IMR-90 (cell line): ENCODE data around the gene TMEM132A. TPM values are rescaled to one million over a fixed set of nuclear protein-coding genes. Genes with fewer than 3 reads are reported as not detected.

Experiments
- ATAC-seq: fragments of 200-7000 bp; cut with Tn5 transposase; 2 replicates; pipeline ENCODE4 v1.9.1; 2020; ENCODE audit warnings: low read depth, mild to moderate bottlenecking, moderate library complexity
- BruUV-seq: library from RNA; stranded (reverse); fragments of 400-500 nt; replicated peaks from 2 replicates; lab custom pipeline; 2021; lab: Mats Ljungman, UMichigan
- CTCF ChIA-PET: fragments of 300-600 bp; formaldehyde crosslinking; extraction: SDS; loops from one replicate; lab custom pipeline; 2021; ENCODE audit warnings: antibody characterized with exemption; lab: Yijun Ruan, JAX
- POLR2A ChIA-PET: fragments of 300-600 bp; sonication (Branson Sonifier 250); formaldehyde crosslinking; loops from one replicate; lab custom pipeline; 2022; ENCODE audit warnings: antibody characterized with exemption; ENCODE audit not compliant: unreplicated experiment; lab: Charles Lee
- DNase-seq: peaks from one replicate; pipeline ENCODE4 v3.0.0; 2013
- H2AFZ ChIP-seq: replicated peaks from 2 replicates; pipeline ENCODE3; 2013; ENCODE audit warnings: low read length, mild to moderate bottlenecking; ENCODE audit not compliant: poor library complexity
- H2AK5ac ChIP-seq: 2 replicates; pipeline ENCODE4 v1.6.1; 2013; ENCODE audit warnings: low read depth, low read length, inconsistent platforms
- H2AK9ac ChIP-seq: replicated peaks from 2 replicates; pipeline ENCODE3; 2013; ENCODE audit warnings: mild to moderate bottlenecking, low read depth, low read length, moderate library complexity; ENCODE audit not compliant: poor library complexity
- H2BK120ac ChIP-seq: 2 replicates; pipeline ENCODE4 v1.6.1; 2013; ENCODE audit warnings: low read depth, low read length, inconsistent platforms
- H2BK15ac ChIP-seq: 3 replicates; pipeline ENCODE4 v1.6.1; 2013; ENCODE audit warnings: low read depth, low read length, inconsistent platforms
- H2BK20ac ChIP-seq: 2 replicates; pipeline ENCODE4 v1.6.1; 2013; ENCODE audit warnings: low read depth, mild to moderate bottlenecking, inconsistent platforms, low read length, moderate library complexity
- H2BK5ac ChIP-seq: 2 replicates; pipeline ENCODE4 v1.6.1; 2013; ENCODE audit warnings: mild to moderate bottlenecking, low read depth, low read length, inconsistent platforms; ENCODE audit not compliant: poor library complexity, severe bottlenecking
- H3K14ac ChIP-seq: replicated peaks from 2 replicates; pipeline ENCODE4 v1.6.1; 2013; ENCODE audit warnings: low read depth, low read length, inconsistent platforms
- H3K18ac ChIP-seq: 2 replicates; pipeline ENCODE4 v1.6.1; 2013; ENCODE audit warnings: low read depth, low read length, control low read depth
- H3K23ac ChIP-seq: 2 replicates; pipeline ENCODE4 v1.6.1; 2013; ENCODE audit warnings: low read depth, low read length, inconsistent platforms
- H3K27ac ChIP-seq: 2 replicates; pipeline ENCODE4 v1.5.1; 2013; ENCODE audit warnings: mild to moderate bottlenecking, control low read depth, low read length; ENCODE audit not compliant: insufficient read depth
- H3K27me3 ChIP-seq: 2 replicates; pipeline ENCODE4 v1.6.1; 2013; ENCODE audit warnings: low read length; ENCODE audit not compliant: control insufficient read depth, insufficient read depth
- H3K36me3 ChIP-seq: 2 replicates; pipeline ENCODE4 v1.6.1; 2013; ENCODE audit warnings: low read length, mixed read lengths; ENCODE audit not compliant: control insufficient read depth, insufficient read depth
- H3K4ac ChIP-seq: 2 replicates; pipeline ENCODE4 v1.6.1; 2013; ENCODE audit warnings: low read depth, low read length, inconsistent platforms
- H3K4me1 ChIP-seq: 2 replicates; pipeline ENCODE4 v1.6.1; 2013; ENCODE audit warnings: low read length, mixed read lengths; ENCODE audit not compliant: control insufficient read depth, insufficient read depth
- H3K4me2 ChIP-seq: 2 replicates; pipeline ENCODE4 v1.6.1; 2013; ENCODE audit warnings: low read depth, mild to moderate bottlenecking, control low read depth, low read length, moderate library complexity
- H3K4me3 ChIP-seq: 2 replicates; pipeline ENCODE4 v1.5.1; 2013; ENCODE audit warnings: low read depth, mild to moderate bottlenecking, control low read depth, low read length, moderate library complexity; ENCODE audit not compliant: insufficient read depth
- H3K56ac ChIP-seq: 2 replicates; pipeline ENCODE4 v1.6.1; 2013; ENCODE audit warnings: low read length, inconsistent platforms; ENCODE audit not compliant: insufficient read depth; ENCODE audit errors: extremely low read depth
- H3K79me1 ChIP-seq, 2 experiments: 2 replicates each; pipeline ENCODE4 v1.6.1; 2013; ENCODE audit warnings: low read length in 2 of 2, inconsistent platforms in 1 of 2, low read depth in 1 of 2
- H3K9ac ChIP-seq: 2 replicates; pipeline ENCODE4 v1.6.1; 2013; ENCODE audit warnings: low read depth, low read length, control low read depth
- H3K9me1 ChIP-seq: 2 replicates; pipeline ENCODE4 v1.6.1; 2013; ENCODE audit warnings: low read length, inconsistent platforms; ENCODE audit not compliant: insufficient read depth
- H3K9me3 ChIP-seq: 2 replicates; pipeline ENCODE4 v1.6.1; 2013; ENCODE audit warnings: low read length; ENCODE audit not compliant: control insufficient read depth, insufficient read depth
- H4K20me1 ChIP-seq: 2 replicates; pipeline ENCODE4 v1.6.1; 2013; ENCODE audit warnings: low read length, inconsistent platforms; ENCODE audit not compliant: insufficient read depth
- H4K5ac ChIP-seq: 2 replicates; pipeline ENCODE4 v1.6.1; 2013; ENCODE audit warnings: mild to moderate bottlenecking, low read depth, low read length, control low read depth
- H4K8ac ChIP-seq, 2 experiments: 2 replicates each; pipeline ENCODE4 v1.6.1; 2013; ENCODE audit warnings: low read depth in 2 of 2, low read length in 2 of 2, control low read depth in 1 of 2, inconsistent platforms in 1 of 2
- H4K91ac ChIP-seq: 2 replicates; pipeline ENCODE4 v1.6.1; 2013; ENCODE audit warnings: low read depth, low read length, inconsistent platforms; ENCODE audit not compliant: insufficient read depth
- CEBPB ChIP-seq: IDR thresholded peaks from 2 replicates; pipeline ENCODE4 v1.6.1; 2012; ENCODE audit warnings: low read depth, low read length, improper control_type of control experiment
- CHD1 ChIP-seq: IDR thresholded peaks from 2 replicates; pipeline ENCODE4 v1.6.1; 2012; ENCODE audit warnings: low read depth, low read length, improper control_type of control experiment
- FOS ChIP-seq: fragments of 150-350 bp; IDR thresholded peaks from 2 replicates; pipeline ENCODE4 v1.6.1; 2016; ENCODE audit warnings: low read depth, low read length
- MAZ ChIP-seq: IDR thresholded peaks from 2 replicates; pipeline ENCODE4 v1.6.1; 2012; ENCODE audit warnings: low read depth, mild to moderate bottlenecking, low read length, improper control_type of control experiment, moderate library complexity, borderline replicate concordance
- MXI1 ChIP-seq: IDR thresholded peaks from 2 replicates; pipeline ENCODE4 v1.6.1; 2012; ENCODE audit warnings: low read depth, mild to moderate bottlenecking, low read length, moderate library complexity, borderline replicate concordance
- NFE2L2 ChIP-seq: fragments of 150-350 bp; IDR thresholded peaks from 2 replicates; pipeline ENCODE4 v1.6.1; 2016; ENCODE audit warnings: low read depth, mild to moderate bottlenecking, low read length
- POLR2A ChIP-seq: IDR thresholded peaks from 2 replicates; pipeline ENCODE4 v1.6.1; 2012; ENCODE audit warnings: mild to moderate bottlenecking, low read depth, low read length
- RAD21 ChIP-seq: IDR thresholded peaks from 2 replicates; pipeline ENCODE4 v1.6.1; 2012; ENCODE audit warnings: low read length, improper control_type of control experiment
- RCOR1 ChIP-seq: IDR thresholded peaks from 2 replicates; pipeline ENCODE4 v1.6.1; 2012; ENCODE audit warnings: mild to moderate bottlenecking, low read length, improper control_type of control experiment; ENCODE audit not compliant: insufficient replicate concordance
- RFX5 ChIP-seq: IDR thresholded peaks from 2 replicates; pipeline ENCODE4 v1.8.0; 2012; ENCODE audit warnings: low read depth, mild to moderate bottlenecking, low read length, moderate library complexity
- SMC3 ChIP-seq: fragments of 150-350 bp; IDR thresholded peaks from 2 replicates; pipeline ENCODE4 v1.6.1; 2016; ENCODE audit warnings: low read depth, mild to moderate bottlenecking, antibody characterized with exemption, low read length, moderate library complexity
- USF2 ChIP-seq: fragments of 150-350 bp; IDR thresholded peaks from 2 replicates; pipeline ENCODE4 v1.6.1; 2017; ENCODE audit warnings: mild to moderate bottlenecking, antibody characterized with exemption, low read length, low read depth
- WGBS, 2 experiments: methylation state at CpG; one replicate each; pipeline versions ENCODE4 v1.1.5 to v1.1.7; 2013; ENCODE audit warnings: missing lambda C conversion rate in 2 of 2; ENCODE audit not compliant: insufficient read length in 1 of 2; ENCODE audit errors: extremely low coverage in 2 of 2; 5-methylcytosine and 5-hydroxymethylcytosine counted together
- dilution Hi-C: fragments of 300-500 bp; cut with HindIII; formaldehyde crosslinking; loops from one replicate; pipeline ENCODE4 v1.14.3; 2018; ENCODE audit warnings: low sequenced_read_pairs; ENCODE audit not compliant: unreplicated experiment
- in situ Hi-C: fragments of 300-500 bp; cut with MboI; formaldehyde crosslinking; loops from 3 replicates; pipeline ENCODE4 v1.14.3; 2019; ENCODE audit warnings: low sequenced_read_pairs, inconsistent platforms, mixed read lengths
- intact Hi-C: fragments of 100-400 bp; cut with micrococcal nuclease; formaldehyde crosslinking; loops from 2 replicates; pipeline ENCODE4 v1.10.0; 2022
- polyA plus RNA-seq, 3 experiments: library from polyadenylated mRNA; depleted of rRNA; stranded (reverse); fragments of >200 nt; gene quantifications; 2 replicates each; pipeline ENCODE4 v1.2.3, GENCODE V29; 2012; ENCODE audit warnings: low replicate concordance in 1 of 3
- total RNA-seq: library from RNA; depleted of rRNA; stranded (reverse); fragments of >200 nt; gene quantifications from 2 replicates; pipeline ENCODE4 v1.2.3, GENCODE V29; 2012
- TF ChIP-seq, protein P1 (sequence below): fragments of 150-350 bp; IDR thresholded peaks from 2 replicates; pipeline ENCODE4 v1.6.1; 2016; ENCODE audit warnings: low read depth, mild to moderate bottlenecking, low read length, moderate library complexity, borderline replicate concordance

Gene TMEM132A
- total and polyA plus RNA-seq, 2 of the 4 experiments (the other 2 are of a cell fraction), result 7.7 to 64.2 TPM

DNA sequence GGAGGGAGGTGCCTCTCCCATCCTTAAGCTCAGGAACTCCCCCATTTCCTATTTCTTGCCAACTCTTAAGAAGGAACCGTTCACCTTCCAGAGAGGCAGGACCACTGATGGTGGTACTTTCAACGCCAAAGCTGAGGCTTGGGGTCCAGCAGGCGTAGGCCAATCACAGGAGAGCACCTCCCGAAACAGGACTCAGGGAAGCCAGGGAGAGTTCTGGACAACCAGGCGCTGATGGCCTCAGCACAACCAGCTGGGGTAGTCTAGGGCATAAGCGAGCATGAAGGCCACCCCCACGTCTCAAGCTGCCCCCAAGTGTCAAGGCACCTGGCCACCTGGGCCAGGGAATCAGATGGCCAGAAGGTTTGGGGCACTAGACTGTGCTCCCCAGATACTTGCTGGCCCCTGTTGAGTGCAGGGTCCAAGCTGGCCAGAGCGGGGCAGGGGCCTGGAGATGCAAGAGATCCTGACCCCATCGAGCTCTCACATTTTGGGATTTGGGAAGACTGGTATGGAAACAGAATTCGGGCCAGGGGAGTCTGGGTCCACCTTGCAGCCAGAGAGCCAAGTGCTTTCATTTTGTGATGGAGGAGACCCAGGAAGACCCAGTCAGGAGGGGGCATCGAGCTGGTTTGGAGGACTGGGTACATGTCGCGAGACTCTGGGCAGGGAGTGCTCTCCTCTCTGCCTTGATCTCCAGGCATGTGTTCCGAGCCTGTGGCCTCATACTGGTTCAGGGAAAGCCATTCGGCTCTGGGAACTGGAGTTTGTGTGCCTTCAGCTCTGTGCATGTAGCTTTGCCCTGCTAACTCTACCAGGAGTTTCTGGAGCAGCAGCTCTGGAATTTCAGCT lies 48.1 kb downstream of the TMEM132A start:
- BruUV-seq, result no TSS peak
- H2BK5ac ChIP-seq, result no peak overlapping the region
- H4K8ac ChIP-seq, result no peak overlapping the region
- H3K23ac ChIP-seq, result no peak overlapping the region
- no peaks in the 10 kb centered on the region for H3K9me3 ChIP-seq
- ATAC-seq (no peak), DNase-seq (no peak)
- H2BK20ac ChIP-seq, result no peak overlapping the region
- no peak overlapping the region for H3K27ac ChIP-seq
- no peak overlapping the region for H2AK9ac ChIP-seq
- no peak overlapping the region for H3K4ac ChIP-seq
- peaks cover 37% of the 10 kb centered on the region for H3K27me3 ChIP-seq
- dilution Hi-C loops, result no loop called here
- no peaks in the 10 kb centered on the region for H3K79me1 ChIP-seq
- H3K56ac ChIP-seq, result no peak overlapping the region
- in situ Hi-C loops, result no loop called here
- ChIA-PET CTCF (no interaction called here), POLR2A (no interaction called here)
- no peak overlapping the region for H3K14ac ChIP-seq
- H3K36me3 ChIP-seq, result no peaks in the 10 kb centered on the region
- H2AK5ac ChIP-seq, result no peak overlapping the region
- no peak overlapping the region for H4K5ac ChIP-seq
- no peaks in the 10 kb centered on the region; the same call in 1 of the 2 replicates for H3K4me1 ChIP-seq
- WGBS, 2 experiments, result 56% methylated on average over 8 of the region's 15 CpGs; no CpG with 5 or more reads in 1 of the 2 experiments
- H2BK120ac ChIP-seq, result no peak overlapping the region
- no peak overlapping the region for H3K4me2 ChIP-seq
- H2BK15ac ChIP-seq, result no peak overlapping the region
- TF ChIP-seq NFE2L2 (no peak), RFX5 (no peak), MAZ (no peak), RAD21 (no peak), USF2 (no peak), MXI1 (no peak), CHD1 (no peak), POLR2A (no peak), RCOR1 (no peak), FOS (no peak), SMC3 (no peak), CEBPB (no peak)
- TF ChIP-seq, protein P1, sequence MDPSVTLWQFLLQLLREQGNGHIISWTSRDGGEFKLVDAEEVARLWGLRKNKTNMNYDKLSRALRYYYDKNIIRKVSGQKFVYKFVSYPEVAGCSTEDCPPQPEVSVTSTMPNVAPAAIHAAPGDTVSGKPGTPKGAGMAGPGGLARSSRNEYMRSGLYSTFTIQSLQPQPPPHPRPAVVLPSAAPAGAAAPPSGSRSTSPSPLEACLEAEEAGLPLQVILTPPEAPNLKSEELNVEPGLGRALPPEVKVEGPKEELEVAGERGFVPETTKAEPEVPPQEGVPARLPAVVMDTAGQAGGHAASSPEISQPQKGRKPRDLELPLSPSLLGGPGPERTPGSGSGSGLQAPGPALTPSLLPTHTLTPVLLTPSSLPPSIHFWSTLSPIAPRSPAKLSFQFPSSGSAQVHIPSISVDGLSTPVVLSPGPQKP, result no peak
- no peak overlapping the region for H3K18ac ChIP-seq
- no peak overlapping the region for H2AFZ ChIP-seq
- H4K91ac ChIP-seq, result no peak overlapping the region
- no peaks in the 10 kb centered on the region for H4K20me1 ChIP-seq
- no peak overlapping the region for H3K9ac ChIP-seq
- intact Hi-C loops, result no loop called here
- no peak overlapping the region for H3K4me3 ChIP-seq
- no peaks in the 10 kb centered on the region; the same call in 1 of the 2 replicates for H3K9me1 ChIP-seq
